ENCODE data around the gene KCNMA1.
"Not testable (repeated sequence)": the region's sequence is repeated elsewhere in the genome, so short reads cannot be mapped to it uniquely, and the experiment has no call there.

Gene KCNMA1

DNA sequence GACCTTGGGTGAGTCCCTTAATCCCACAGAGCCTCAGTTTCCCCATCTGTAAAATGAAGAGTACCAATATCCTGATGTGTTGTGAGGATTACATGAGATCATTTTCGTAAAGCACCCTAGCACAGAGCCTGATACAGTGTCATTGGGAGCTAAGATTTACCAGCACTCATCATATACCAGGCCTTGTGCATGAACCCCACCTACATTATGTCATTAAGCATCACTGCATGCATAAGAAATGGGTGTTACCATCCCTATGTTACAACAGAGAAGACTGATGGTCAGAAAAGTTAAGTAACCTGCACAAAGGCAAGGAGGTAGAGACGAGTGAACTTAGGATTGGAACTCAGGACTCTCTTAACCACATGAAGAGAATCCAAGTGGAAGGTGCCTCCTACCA is 290.6 kb downstream of the KCNMA1 start:
- DNase-seq (ENCODE audit: low read depth): no peak
- TF ChIP-seq MYC (IDR thresholded peaks at IDR 0.05; ENCODE audit: low read depth, low read length) (no peak), POLR2A (IDR thresholded peaks at IDR 0.05; ENCODE audit: extremely low read depth, insufficient read length) (no peak)
- TF ChIP-seq, protein P1, sequence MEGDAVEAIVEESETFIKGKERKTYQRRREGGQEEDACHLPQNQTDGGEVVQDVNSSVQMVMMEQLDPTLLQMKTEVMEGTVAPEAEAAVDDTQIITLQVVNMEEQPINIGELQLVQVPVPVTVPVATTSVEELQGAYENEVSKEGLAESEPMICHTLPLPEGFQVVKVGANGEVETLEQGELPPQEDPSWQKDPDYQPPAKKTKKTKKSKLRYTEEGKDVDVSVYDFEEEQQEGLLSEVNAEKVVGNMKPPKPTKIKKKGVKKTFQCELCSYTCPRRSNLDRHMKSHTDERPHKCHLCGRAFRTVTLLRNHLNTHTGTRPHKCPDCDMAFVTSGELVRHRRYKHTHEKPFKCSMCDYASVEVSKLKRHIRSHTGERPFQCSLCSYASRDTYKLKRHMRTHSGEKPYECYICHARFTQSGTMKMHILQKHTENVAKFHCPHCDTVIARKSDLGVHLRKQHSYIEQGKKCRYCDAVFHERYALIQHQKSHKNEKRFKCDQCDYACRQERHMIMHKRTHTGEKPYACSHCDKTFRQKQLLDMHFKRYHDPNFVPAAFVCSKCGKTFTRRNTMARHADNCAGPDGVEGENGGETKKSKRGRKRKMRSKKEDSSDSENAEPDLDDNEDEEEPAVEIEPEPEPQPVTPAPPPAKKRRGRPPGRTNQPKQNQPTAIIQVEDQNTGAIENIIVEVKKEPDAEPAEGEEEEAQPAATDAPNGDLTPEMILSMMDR (IDR thresholded peaks at IDR 0.05; ENCODE audit: low read depth, low read length): no peak
- TF ChIP-seq, protein P2, sequence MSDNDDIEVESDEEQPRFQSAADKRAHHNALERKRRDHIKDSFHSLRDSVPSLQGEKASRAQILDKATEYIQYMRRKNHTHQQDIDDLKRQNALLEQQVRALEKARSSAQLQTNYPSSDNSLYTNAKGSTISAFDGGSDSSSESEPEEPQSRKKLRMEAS (IDR thresholded peaks at IDR 0.05; ENCODE audit: low read depth, low read length): no peak
- H3K4me3 ChIP-seq (ENCODE audit: low read depth, low read length): no peak overlapping the region

DNA sequence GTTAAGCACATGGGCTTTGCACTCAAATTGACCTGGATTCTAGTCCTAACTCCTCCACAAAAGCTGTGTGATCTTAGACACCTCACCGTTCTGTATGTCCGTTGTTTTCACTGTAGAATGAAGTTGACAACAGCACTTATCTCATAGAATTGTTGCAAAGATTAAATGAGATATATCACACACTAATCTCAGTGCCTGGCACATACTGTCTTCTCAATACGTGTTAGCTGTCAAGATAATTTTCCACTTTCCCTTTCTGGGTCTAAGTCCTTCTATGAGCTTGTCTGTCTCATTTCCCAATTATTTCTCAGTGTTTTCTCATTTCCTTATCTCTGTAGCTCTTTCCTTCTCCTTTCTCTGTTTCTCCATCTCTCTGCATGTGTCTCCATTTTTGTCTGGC is 296.6 kb downstream of the KCNMA1 start:
- DNase-seq (ENCODE audit: low read depth): no peak
- TF ChIP-seq MYC (IDR thresholded peaks at IDR 0.05; ENCODE audit: low read depth, low read length): no peak
- TF ChIP-seq, protein P2 (IDR thresholded peaks at IDR 0.05; ENCODE audit: low read depth, low read length): no peak
- TF ChIP-seq, protein P1 (IDR thresholded peaks at IDR 0.05; ENCODE audit: low read depth, low read length): no peak
- no peak for TF ChIP-seq POLR2A (IDR thresholded peaks at IDR 0.05; ENCODE audit: extremely low read depth, insufficient read length)
- H3K4me3 ChIP-seq (ENCODE audit: low read depth, low read length): no peak overlapping the region

DNA sequence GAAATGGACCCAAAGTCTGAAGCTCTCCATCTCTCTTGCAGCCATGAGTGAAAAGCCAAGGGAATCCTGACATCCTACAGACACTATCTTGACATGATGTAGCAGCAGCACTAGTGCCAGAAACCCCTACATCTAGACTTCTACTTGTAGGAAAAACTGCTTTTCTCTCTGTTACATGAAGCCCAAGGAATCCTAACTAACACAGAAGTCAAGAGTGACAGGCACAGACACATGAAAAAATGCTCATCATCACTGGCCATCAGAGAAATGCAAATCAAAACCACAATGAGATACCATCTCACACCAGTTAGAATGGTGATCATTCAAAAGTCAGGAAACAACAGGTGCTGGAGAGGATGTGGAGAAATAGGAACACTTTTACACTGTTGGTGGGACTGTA is 297.7 kb downstream of the KCNMA1 start:
- not testable (repeated sequence) for DNase-seq (ENCODE audit: low read depth); H3K4me3 ChIP-seq (ENCODE audit: low read depth, low read length)

DNA sequence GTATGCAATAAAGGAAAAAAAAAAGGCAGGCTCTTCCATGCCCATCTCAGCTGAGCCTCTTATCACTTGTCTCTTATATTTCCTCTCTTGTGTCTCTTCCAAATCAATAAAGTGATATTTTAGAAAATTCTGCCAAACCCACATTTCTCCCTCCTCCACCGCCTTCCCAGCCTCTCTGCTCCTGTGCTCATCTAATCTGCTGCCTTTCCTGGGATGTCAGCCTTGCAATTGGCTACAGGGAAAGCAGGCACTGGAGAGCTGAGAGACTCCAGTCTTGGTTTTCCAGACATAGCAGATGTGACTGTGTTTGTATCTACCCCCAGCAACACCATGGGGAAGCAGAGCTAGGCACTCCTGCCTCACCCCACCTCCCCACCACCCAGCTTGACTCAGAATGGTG is 298.4 kb downstream of the KCNMA1 start:
- TF ChIP-seq POLR2A (IDR thresholded peaks at IDR 0.05; ENCODE audit: extremely low read depth, insufficient read length): no peak
- no peak for TF ChIP-seq MYC (IDR thresholded peaks at IDR 0.05; ENCODE audit: low read depth, low read length)
- TF ChIP-seq, protein P1 (IDR thresholded peaks at IDR 0.05; ENCODE audit: low read depth, low read length): no peak
- TF ChIP-seq, protein P2 (IDR thresholded peaks at IDR 0.05; ENCODE audit: low read depth, low read length): no peak
- H3K4me3 ChIP-seq (ENCODE audit: low read depth, low read length): no peak overlapping the region
- DNase-seq (ENCODE audit: low read depth): no peak

DNA sequence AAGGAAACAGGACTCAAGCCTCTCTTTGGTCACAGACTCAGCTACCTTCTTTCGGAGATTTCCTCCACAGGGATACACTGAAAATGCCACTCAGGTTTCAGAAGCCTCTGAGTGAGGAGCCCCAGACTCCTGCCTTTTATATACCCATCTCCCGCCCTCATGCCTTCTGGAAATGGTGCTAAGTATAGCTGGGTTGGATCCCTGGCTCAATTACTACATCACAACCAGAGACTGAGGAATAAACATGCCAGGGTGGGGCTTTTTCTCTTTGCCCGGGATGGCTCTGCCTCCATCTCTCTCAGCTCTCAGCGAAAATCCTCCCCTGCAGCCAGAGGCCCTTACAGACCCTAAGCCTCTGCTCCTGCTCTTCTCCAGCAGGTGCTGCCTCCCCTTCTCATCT is 299.5 kb downstream of the KCNMA1 start:
- H3K4me3 ChIP-seq (ENCODE audit: low read depth, low read length): no peak overlapping the region
- TF ChIP-seq MYC (IDR thresholded peaks at IDR 0.05; ENCODE audit: low read depth, low read length) (no peak), POLR2A (IDR thresholded peaks at IDR 0.05; ENCODE audit: extremely low read depth, insufficient read length) (no peak)
- TF ChIP-seq, protein P1 (IDR thresholded peaks at IDR 0.05; ENCODE audit: low read depth, low read length): no peak
- TF ChIP-seq, protein P2 (IDR thresholded peaks at IDR 0.05; ENCODE audit: low read depth, low read length): no peak
- no peak for DNase-seq (ENCODE audit: low read depth)

DNA sequence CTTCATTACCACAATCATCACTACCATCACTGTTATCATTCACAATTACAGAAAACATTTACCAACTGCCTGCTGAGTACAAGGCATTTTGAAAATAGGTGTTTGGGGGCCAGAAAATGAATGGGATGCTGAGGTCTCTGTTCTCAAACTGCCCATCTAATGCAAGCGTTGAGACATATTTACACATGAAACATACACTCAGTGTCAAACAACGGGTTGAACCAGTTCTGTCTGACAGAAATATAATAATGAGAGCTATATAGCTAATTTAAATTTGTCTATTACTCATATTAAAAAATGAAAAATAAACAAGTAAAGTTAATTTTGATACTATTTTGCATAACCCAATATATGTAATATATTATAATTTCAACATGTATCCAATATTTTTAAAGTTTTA is 303.1 kb downstream of the KCNMA1 start:
- TF ChIP-seq MYC (IDR thresholded peaks at IDR 0.05; ENCODE audit: low read depth, low read length) (no peak), POLR2A (IDR thresholded peaks at IDR 0.05; ENCODE audit: extremely low read depth, insufficient read length) (no peak)
- TF ChIP-seq, protein P1 (IDR thresholded peaks at IDR 0.05; ENCODE audit: low read depth, low read length): no peak
- no peak overlapping the region for H3K4me3 ChIP-seq (ENCODE audit: low read depth, low read length)
- DNase-seq (ENCODE audit: low read depth): no peak

Data from NB4 (cell line).